Right ventricle myocardium superior (tissue), 1 donor: ENCODE measurements around the gene LPP. TPM values are rescaled to one million over a fixed set of nuclear protein-coding genes. Genes with fewer than 3 reads are reported as not detected.
A peak's percentile ranks its signal among the peaks of the same experiment; 100 is the strongest.

Experiments used
- ATAC-seq: fragments of 200-7000 bp; cut with Tn5 transposase; one replicate; pipeline ENCODE4 v1.9.1; 2020; ENCODE audit warnings: mild to moderate bottlenecking; ENCODE audit not compliant: poor library complexity
- DNase-seq: peaks from one replicate; pipeline ENCODE4 v3.0.0-alpha.2; 2020
- intact Hi-C: fragments of 100-400 bp; cut with DNase I; formaldehyde crosslinking; loops from one replicate; pipeline ENCODE4 v1.11.2; 2022
- total RNA-seq: library from RNA; stranded (reverse); fragmentation: NEBNext Ultra II Directional; extraction: Animal tissue kit (Norgen Biotek cat#: 25700); gene quantifications from one replicate; pipeline ENCODE4 v1.2.1, GENCODE V29; 2021
- donor health status: DM: no; HTN: yes; CAD: no; lungs with severe emphysema.

LPP gene
- total RNA-seq, 1 donor from 2014 or later = 92.9 TPM

DNA sequence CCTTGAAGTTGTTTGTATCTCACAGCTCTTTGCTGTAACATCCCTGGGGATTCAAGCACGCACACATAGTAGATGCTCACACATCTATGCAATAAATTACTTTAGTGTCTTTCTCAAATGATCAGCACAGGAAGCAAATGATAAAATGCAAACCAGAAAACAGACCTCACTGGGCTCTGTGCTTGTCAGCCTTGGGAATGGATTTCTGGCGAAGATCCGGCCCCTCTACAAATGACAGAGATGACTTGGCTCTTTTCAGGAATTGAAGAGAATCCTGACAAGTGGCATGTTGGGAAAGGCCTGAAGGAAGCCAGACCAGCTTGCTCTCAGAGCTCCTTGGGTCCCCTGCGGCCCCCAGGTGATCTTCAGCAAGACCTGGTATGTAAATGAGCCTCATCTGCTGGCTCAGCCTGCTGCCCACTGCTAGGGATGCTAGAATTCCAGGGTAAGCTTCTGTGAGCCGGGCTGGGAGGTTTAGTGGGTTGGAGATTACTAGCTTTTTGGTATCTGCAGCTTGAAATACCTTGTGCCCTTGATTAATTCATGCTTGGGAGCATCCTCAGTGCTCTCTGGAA, 54.1 kb downstream of the LPP start:
- intact Hi-C loops = no loop called here
- no peak for DNase-seq
- peak; percentile 16 for ATAC-seq

GRCh38 chr3:188208516-188208981, 54.6 kb downstream of the LPP start:
- DNase-seq (no peak), ATAC-seq (no peak)
- intact Hi-C loops = no loop called here

- no peak for DNase-seq
- intact Hi-C loops = no loop called here
Observed at GRCh38 chr3:188209034-188209433, 55.1 kb downstream of the LPP start.

GRCh38 chr3:188209740-188210139, 55.8 kb downstream of the LPP start:
- intact Hi-C loops = no loop called here
- ATAC-seq = no peak
- no peak for DNase-seq

More at GRCh38 chr3:188209034-188209433, 55.1 kb downstream of the LPP start:
- no peak for ATAC-seq

DNA sequence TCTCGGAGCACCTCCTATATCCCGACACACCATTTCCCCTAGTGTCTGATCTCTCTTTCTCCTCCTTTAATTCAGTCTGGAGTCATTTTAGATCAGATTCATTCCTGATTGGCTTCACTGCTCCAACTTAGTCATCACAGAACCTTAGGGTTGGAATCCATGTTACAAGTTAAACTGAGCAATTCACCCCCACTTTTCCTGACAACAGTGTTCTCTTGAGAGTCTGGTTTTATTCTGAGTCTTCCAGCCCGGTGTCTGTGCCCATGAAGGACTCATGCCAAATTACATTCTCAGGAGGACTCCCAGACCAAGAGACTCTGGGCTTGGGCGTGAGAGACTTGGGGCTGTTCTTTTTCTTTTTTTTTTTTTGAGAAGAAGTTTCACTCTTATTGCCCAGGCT, 57.5 kb downstream of the LPP start:
- no peak for ATAC-seq
- intact Hi-C loops = no loop called here
- no peak for DNase-seq

GRCh38 chr3:188212308-188212969, 58.5 kb downstream of the LPP start:
- no peak for ATAC-seq
- DNase-seq = no peak
- intact Hi-C loops = no loop called here

DNA sequence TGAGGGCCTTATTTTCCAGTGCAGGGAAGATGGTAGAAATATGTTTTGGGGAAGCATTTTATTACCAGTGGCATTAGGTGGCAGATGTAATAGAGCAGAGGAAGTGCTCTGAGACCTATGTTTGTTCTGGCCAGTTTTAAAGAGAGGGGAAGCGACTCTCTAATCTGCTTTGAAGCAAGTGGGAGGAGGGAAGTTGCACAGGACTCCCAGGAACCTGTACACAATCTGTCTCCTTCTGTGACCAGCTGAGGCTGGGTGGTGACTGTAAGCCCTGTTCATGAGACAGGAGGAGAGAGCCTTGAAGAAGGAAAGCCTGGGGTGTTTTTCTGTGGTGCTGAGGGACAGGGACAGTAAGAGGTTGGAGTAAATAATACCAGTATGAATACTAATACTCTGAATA, 60.5 kb downstream of the LPP start:
- intact Hi-C loops = no loop called here
- ATAC-seq (peak; percentile 20), DNase-seq (no peak)

DNA sequence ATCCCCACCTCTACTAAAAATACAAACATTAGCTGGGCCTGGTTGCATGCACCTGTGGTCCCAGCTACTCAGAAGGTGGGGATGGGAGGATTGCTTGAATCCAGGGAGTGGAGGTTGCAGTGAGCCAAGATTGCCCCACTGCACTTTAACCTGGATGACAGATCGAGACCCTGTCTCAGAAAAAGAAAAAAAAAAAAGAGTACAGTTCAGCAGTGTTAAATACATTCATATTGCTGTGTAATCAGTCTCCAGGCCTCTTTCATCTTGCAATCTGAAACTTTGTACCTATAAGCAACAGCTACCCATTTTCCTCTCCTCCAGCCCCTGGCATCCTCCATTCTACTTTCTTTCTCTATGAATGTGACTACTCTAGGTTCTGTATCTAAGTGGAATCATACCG, 61.2 kb downstream of the LPP start:
- ATAC-seq (no peak), DNase-seq (no peak)
- intact Hi-C loops = no loop called here

DNA sequence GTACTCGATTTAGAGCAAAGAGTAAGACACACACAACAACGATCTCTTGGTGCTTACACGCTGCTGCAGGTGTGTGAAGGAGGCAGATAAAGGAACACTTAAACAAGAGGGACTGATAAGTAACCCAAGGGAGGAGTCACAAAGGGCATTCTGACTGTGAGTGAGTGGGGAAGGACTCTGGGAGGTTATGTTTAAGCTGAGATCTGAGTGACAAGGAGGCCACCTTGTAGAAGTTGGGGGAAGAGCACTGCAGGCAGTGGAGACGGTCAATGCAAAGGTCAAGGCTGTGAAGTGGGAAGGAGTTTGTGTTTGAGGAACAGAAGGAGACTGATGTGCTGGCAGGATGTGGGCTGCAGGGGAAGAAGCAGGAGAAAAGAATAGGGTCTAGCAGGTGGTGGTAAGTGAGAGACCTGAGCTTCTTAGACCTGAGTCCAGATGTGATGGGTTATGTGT, 63.1 kb downstream of the LPP start:
- DNase-seq (no peak), ATAC-seq (no peak)
- intact Hi-C loops = no loop called here

DNA sequence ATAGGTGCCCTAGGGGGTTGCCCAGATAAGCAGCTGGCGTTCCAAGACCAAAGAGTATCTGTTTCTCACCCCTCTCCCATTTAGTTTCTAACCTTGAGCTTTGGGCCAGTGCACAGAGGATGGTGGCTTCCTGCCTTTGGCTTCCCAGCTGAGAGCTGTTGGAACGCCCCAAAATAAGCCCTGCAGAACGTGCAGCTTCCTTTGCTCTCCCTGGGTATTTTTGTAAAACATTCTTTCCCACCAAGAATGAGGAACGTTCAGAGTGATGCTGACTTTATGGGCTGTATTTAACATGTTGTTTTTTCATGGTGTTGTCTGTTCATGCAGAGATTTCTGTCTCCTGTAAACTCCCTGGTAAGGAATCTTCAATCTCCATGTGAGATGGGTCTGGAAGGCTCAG, 63.8 kb downstream of the LPP start:
- ATAC-seq = no peak
- intact Hi-C loops = no loop called here
- DNase-seq = no peak

DNA sequence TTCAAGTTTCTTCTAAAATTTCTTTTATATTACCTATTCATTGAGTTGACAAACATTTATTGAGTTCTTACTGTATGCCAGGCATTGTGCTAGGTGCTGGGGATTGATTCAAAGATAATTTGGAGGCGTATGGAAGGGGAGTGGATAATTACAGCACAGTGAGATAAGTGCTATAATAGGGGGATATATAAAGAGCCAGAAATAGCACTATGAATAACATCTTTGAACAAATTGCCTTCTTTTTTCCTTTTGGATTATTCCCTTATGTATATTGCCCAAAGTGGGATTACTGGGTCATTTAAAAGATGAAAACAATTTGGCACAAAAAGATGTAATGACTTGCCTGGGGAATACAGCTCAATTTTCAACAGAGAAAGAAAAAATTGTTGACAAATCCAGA, 64.6 kb downstream of the LPP start:
- no peak for DNase-seq

GRCh38 chr3:188219147-188219546, 65.2 kb downstream of the LPP start:
- ATAC-seq (no peak), DNase-seq (no peak)
- intact Hi-C loops = no loop called here

More for the DNA sequence above, 64.6 kb downstream of the LPP start:
- intact Hi-C loops = no loop called here
- no peak for ATAC-seq

DNA sequence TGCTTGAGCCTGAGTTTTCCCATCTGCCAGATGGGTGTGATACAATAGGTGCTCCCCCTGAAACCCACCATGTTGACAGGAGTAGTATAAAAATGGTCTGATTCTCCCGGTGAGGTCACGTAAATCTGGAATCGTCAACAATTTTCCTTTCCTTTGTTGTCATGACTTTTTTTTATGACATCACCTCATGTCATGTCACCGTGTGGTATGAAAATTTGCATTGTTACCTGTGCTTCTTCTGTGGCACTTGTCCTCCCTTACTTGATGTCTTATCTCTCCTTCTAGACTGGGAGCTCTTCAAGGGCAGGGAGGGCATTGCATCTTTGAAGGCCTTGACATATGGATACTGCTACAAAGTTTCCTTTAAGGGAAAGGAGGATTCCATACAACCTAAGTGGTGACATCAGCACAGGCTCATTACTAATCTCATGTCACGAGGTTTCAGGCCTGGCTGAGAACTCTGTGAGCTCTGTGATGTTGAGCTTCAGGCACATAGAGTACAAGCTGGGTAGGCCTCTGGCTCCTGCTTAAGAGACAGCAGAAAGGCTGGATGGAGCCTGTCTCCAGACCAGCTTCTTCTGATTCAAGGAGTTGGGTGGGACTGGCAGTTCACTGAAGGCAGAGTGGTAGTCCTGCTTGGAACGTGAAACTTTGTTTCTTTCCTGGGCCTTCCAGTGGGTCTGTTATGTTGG, 66.3 kb downstream of the LPP start:
- peak; percentile 33 for ATAC-seq
- intact Hi-C loops = no loop called here
- no peak for DNase-seq

DNA sequence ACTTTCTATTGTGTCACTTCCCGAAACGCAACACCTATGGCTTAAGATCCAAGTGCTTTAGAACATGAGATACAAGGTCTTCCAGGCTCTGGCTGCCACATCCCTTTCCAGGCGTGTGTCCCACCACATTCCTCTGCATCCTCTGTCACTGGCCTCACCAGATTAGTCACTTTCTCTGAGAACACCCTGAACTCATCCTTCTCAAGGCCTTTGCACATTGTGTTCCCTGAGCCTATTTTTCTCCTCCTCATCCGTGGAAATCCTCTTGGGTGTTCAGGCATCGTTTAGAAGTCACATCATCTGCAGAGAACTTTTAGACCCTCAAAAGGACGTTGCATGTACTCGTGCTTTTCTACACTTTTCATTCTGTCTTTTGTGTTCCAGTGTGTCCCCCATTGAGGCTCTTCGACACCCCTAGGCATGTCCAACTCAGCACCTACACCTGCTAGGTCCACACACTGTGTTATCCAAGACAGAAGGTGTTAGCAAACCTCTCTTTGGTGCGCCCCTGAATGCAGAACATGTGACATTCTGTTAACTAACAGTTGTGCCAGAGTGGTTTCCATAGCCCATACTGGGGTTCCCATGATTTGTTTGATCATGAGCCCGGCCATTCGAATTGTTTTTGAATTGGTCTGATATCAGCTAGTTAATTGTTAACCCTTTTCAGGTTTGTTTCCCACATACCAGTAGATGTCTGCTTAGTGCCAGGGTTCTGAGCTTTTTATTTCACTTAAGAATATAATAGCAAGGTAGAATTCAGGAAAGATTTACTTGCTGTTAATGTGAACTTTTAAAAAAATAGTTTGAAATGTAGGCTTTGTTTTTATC, 67.2 kb downstream of the LPP start:
- DNase-seq (peak; percentile 58), ATAC-seq (peak; percentile 77)
- intact Hi-C loops = no loop called here

- ATAC-seq = no peak
- DNase-seq = no peak
- intact Hi-C loops = no loop called here
Observed at GRCh38 chr3:188223936-188224335, 70.0 kb downstream of the LPP start.

DNA sequence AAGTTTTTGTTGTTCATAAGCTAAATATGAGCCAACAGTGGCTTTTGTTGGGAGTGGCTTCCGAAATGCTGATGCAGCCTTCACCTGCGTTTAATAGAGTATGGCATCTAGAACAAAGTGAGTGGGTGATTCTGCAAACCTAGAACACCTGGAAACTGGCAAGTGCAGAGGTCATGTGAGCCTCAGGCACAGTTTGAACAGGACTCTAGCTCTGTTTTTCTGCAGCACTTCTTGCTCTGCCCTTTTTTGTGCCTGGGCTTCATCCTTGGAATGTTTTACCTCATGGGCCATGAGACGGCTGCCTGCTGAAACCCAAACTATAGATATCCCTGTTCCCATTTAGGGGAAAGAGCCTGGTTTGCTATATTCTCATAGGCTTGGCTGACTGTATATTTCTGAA, 73.5 kb downstream of the LPP start:
- DNase-seq (no peak), ATAC-seq (no peak)
- intact Hi-C loops = no loop called here

DNA sequence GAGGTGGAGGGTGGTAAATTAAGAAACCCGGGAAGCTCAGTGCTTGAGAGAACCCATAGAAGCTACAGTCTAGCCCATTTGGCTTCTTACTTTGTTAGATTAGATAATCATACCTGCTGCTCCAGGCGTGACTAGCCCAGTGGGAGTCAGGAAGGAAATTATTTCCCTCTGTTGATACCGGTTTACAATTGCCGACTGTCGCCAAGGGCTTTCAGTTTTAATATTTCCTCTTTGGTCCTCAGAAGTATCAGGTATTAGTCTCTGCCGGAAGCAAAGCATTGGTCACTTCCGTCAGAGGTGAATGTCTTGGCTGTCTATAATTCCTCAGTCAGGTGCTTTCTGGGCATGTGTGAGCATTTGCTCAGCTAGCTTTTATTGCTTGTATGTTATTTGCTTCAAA, 75.2 kb downstream of the LPP start:
- DNase-seq (no peak), ATAC-seq (no peak)
- intact Hi-C loops = no loop called here

GRCh38 chr3:188229726-188230125, 75.8 kb downstream of the LPP start:
- no peak for DNase-seq
- intact Hi-C loops = no loop called here

DNA sequence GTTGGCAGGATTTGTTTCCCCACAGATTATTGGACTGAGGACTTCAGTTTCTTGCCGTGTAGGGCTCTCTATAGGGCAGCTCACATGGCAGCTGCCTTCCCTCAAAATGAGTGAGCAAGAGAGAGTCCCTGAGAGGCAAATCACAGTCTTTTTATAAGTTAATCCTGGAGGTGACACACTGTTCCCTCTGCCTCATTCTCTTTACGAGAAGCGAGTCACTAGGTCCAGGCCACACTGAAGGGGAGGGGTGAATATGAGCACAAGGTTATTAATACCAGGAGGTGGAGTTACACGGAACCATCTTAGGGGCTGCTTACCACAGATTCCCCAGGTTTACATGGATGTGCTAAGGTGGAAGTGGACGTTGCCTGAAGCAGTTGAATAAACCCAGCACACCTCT, 77.0 kb downstream of the LPP start:
- ATAC-seq (peak; percentile 86), DNase-seq (no peak)
- intact Hi-C loops = no loop called here

More at GRCh38 chr3:188229726-188230125, 75.8 kb downstream of the LPP start:
- ATAC-seq = no peak
